NCI-H2171 (cell line): ENCODE results near the gene CD180.

Experiments used
- DNase-seq: peaks from one replicate; lab custom pipeline; 2025; lab: John Stamatoyannopoulos, UW

CD180 gene

DNA sequence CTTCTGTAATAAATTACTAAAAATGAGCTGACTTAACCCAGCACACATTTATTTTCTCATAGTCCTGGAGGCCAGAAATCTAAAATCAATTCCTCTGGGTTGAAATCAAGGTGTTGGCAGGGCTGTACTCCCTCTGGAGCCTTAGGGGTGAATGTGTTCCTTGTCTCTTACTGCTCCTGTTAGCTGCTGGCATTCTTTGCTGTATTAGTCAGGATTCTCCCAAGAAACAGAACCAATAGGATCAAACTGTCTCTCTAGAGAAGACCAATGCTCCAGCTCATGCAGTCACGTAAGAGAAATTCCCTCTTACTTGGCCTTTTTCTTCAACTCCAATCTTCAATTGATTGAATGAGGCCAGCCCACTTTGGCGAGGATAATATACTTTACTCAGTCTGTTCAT lies 15.3 kb upstream of the CD180 start:
- DNase-seq = no peak

DNA sequence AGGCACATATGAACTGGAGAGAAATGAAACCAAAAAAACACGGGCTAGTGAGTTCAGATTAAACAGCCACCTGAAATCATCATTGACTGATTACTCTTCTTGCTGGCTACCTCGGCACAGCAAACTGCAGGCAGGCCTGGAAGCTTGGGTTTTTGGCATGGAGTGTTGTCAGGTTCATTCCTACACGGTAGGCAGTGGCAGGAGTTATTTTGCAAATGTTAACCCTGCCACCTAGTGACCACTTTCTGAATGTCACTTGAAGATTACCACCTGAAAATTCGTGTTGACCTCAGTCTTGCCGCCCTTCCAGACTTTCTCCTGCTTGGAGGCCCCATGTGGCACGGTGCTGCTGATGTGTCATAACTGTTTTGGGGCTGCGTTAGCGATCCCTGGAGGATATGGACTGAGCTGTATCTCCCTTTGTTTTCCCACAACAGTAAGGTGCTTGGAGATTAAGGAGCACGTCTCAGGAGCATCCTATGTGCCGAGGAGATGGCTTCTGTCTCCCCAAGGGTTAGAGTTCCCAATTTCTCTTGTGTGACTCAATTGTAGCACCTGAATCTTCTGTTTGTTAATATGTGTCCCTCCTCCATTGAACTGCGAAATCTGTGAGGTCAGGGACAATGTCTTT lies 12.7 kb upstream of the CD180 start:
- DNase-seq = peak; percentile 30

DNA sequence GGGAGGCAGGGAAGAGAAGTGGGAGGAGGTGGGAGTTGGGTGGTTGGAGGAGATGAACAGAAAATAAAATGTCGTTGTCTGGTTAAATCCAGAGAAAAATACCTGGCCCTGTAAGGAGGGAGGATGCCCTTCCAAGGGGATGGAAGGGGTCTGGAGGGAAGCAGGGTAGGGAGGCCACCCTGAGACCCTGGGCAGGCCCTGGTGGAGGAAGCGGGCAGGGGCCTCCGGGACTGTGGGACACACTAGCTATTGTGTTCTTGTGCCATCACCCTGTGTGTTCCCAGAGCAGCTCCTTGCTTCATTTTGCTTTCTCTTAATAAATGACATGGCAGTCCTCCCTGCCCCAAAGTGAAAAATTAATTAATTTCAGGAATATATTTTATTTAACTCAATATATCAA lies 11.8 kb upstream of the CD180 start:
- no peak for DNase-seq

DNA sequence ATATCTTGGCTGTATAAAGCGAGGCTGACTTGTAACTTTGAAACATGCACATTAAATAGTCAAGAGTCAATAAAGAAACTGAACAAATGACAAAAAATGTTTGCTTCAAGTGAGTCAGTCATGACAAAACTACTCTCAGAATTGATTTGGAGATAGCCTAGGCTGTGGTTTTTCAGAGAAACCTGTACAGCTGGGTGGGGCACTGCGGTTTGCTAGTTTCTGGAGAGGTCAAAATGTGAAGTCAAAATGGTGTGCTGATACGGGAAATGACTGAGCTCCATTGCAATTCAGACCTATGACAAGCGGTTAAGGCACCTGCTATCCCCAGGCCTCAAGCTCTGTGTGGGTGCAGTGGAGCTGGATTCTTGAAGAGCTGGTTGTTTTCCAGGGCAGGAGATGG lies 10.3 kb upstream of the CD180 start:
- no peak for DNase-seq

DNA sequence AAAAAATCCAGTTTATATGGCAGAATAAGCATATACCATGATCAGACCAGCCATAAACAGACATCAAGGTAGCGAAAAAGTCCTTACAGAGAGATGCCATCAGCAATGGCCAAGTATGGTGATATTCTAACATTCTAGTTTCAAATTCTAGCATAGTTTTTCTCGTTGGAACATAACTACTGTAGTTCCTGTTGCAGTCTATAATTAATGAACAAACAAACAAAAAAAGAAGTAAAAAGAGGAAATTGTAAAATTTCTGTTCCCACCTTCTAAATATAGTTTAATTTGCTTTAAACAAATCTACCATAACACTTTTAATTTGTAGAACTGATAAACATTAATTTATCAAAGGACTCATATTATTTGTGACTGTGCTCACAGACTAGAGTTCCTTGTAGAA lies 9.9 kb upstream of the CD180 start:
- no peak for DNase-seq

DNA sequence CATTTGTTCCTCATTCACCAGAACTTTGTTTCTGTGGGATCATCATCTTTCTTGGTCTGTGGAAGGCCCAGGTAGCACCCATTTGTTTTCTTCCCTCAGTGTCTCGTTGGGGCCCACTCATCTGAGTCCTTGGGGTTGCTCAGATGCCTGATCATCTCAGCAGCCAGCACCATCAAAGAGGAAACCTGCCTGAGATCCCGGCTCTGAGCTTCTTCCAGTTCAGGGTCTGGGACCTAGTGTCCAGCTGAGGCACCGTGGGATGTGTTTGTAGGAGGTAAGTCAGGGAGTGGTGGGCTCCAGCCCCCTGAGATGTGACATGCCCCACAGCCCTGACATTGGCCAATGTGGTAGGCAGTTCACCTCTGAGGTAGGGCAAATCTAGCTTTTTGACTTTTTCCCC lies 9.4 kb upstream of the CD180 start:
- DNase-seq = no peak

DNA sequence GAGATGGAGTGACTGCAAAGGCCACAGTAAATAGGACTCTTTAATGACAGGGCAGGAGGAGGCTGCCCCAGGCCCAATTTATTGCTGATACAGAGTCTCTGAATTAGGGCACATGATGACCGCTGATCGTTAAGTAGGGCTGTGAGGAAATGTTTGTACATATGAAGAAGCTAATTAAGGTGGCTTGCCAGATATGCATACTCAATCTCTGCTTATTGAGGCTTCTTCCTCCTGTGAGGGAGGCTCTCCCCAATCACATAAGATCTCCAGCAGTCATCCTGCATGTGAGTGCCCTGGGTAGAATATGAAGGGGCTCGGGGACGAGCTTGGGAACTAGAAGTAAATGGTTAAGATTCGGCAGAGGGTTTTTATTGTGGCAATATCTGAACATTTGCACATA lies 8.2 kb upstream of the CD180 start:
- no peak for DNase-seq

DNA sequence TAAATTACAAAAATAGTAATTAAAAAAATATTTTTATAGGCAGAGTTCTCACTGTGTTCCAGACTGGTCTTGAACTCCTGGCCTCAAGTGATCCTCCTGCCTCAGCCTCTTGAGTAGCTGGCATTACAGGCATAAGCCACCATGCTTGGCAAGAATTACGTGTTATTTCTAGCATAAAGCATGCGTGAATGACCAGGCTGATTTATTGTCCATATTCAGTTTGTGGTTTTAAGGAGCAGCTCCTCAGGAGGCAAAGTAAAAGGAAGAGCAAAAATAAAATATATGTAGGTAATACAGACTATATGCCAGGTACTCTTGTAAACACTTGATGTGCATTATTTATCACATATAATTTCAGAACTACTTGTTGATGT lies 7.1 kb upstream of the CD180 start:
- no peak for DNase-seq

DNA sequence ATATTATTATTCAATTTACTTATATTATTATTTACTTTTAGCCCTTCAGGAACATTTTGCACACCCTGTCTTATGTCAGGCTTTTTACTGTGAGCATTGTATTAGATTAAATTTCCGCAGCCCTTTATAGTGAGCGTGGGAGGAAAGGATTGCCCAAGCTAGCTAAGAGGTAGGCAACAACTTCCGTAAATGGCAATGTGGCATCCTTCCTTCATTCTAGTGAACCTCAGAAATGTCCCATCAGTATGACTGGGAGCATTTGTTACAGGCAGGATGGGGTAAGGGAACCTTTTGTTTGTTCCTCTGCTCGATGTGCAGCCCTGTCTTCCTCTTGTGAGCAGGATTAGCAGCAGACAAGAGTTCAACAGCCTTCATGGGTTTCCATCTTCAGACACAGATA lies 6.2 kb upstream of the CD180 start:
- DNase-seq = no peak

DNA sequence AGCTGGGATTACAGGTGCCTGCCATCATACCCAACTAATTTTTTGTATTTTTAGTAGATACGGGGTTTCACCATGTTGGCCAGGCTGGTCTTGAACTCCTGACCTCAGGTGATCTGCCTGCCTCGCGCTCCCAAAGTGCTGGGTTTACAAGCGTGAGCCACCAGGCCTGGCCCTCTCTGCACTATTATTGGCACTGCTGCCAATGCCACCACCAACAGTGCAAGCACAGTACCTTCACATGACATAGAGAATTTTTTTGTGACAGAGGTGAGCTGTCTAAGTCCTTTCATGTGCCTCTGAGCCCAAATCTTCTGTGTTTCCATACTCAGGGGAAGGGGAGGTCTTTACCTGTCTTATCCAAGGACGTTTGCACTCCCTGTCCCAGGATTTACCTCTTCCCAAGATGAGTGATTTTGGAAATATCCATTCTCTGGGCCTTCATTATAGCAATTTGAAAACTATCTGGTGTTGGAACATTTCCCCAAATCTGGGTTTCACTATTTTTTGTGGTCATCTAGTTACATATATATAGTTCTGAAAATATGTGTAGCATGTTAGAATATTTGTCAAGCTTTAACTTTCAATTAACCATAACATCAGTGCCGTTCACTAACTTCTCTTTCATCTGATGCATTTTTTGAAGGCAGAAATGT lies 5.4 kb upstream of the CD180 start:
- no peak for DNase-seq

DNA sequence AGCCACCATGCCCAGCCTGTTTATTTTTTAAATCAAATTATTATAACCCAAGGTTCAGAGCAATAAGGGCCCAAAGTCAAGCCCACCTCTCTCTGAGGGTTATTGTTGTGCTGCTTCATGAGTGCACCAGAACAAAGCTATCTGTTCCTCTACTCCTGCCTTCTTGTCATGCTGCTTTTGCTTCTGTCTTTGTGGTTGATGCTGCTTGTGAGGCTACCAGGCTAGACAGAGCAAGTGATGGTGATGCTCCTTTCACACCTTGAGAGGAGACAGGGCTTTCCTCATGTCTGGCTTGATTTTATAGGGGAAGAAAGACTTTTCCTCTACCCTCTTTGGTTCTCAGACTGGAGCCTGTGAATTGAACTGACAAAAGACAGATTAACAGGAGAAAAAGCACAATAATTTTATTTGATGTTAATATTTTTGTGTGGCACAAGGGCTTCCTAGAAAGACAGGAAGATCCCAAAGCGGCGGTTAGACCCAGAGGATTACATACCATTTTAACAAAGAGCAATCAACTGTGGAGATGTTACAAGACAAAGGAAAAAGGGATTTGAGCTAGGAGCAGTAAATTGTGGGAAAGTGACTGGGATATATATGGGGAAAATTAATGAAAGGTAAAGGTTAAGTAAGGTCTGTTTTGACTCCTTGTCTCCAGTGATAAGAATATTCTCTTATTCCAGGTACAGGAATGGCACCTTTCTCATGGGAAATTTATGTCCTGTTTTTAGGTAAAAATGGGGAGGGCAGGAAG lies 4.4 kb upstream of the CD180 start:
- no peak for DNase-seq

DNA sequence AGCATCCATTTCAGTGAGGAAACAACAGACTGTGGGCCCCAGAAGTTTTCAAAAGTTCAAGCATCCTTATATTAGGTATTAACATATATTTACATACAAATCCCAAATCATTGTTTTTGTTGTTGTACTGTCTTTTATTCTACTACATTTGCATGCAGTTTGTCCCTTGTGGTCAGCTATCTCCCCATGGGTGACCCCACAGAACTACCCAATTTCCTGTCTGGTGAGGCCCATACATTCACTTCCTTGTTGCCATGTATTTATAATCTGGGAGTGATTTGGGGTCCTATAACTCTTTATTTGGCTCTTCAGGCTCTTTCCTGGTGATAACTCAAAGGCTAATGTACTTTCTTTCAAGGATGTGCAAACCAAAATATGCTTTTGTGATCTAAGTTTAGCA lies 3.3 kb upstream of the CD180 start:
- no peak for DNase-seq

DNA sequence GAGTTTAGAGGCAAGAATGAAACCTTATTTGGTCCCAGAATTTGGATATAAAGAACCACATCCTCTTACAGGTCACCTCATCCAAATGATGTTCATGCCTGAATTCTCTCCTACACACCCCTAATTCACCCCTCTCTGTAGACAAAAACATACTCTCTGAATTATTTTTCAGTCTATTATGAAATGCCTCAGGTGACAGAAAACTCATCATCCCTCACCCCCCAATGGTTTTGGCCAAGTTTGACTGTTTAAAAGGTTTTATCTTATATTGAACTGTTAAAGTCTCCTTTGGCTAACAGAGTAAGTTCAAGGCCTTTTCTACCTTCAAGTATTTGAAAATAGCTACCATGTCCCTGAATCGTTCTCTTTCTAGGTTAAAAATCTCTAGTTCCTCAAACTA lies 2.3 kb upstream of the CD180 start:
- no peak for DNase-seq

DNA sequence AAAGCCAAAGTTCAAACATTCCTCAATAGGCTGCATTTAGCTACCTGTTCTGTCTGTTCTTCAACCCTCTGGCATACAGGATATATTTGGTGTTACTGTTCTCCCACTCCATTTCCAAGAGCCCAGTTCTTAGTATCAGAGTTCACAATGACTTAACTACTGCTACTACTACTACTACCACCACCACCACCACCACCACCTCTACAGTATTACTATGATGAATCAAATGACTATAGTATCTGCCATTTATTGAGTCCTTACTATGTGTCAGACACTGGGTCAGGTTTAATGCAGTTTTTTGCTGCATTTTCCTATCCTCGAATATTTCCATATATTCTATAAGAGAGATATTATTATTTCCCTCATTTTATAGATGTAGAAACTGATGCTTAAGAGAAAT lies 937 bp upstream of the CD180 start:
- no peak for DNase-seq

DNA sequence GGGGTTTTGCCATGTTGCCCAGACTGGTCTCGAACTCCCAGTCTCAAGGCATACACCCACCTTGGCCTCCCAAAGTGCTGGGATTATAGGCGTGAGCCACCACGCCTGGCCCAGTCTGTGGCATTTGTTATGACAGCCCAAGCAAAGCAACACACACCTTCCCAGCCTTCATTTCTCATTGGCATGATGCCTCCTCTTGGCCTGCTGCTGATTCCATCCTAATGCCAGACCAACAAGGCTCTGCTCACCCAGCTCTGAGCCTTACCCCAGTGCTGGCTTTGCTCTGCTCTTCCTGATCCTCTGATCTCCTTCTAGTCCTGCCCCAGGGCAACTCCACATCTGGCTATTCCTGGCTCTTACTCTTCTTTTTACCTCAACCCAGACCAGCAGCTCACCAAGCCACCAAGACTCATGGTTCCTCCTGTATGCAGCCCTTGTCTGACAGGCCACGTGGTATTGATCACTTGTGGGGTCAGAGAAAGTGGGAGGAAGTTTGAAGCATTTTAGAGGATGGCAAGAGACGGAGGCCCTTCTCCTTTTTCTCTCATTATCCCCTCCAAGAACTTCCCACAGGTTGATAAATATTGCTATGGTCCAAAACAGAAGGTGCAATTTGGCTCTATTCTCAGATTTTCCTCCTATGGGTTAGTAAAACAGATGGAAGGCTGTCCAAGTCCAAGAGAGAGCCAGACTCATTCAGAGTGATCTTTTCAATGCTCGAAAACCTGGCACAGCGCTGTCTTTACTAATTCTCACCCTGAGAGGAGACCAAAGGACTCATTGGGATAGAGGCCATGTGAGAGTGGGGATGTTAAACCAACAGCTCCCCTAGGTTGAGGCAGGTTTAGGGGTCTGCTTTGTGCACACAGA lies 958 bp downstream of the CD180 start:
- DNase-seq = no peak

DNA sequence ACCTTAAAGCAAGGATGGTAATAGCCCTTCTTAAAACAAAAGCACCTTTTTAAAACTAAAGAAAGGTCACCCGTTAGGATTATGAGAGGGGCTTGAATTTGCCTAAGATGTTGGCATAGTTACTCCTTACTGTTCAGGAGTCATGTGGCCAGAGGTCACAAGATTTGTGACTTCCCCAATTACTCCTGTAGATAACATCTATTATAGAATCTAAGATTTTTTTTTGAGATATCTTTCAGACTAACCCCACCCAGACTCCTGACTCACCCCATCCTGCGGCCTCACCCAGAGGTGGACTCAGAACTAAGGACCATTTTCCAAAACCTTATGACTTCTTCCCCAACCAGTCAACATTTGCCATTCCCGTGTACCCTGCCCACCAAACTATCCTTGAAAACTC lies 2.4 kb downstream of the CD180 start:
- DNase-seq = no peak

DNA sequence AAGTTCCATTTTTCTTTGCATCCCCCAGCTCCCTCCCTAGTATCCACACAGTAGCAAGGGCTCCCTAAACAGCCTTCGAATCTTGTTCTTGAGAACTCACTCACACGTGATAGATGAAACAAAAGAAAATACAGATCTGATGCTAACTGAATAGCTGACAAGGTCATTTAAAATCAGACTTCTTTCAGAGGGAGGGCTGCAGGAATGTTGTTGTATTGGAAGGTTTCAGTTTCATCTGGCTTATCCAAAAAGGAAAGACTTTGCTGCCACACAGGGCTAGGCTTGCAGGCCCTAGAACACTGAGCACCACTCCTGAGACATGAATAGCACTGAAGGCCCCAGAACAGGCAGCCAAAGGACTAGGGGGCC lies 3.2 kb downstream of the CD180 start:
- DNase-seq = no peak

DNA sequence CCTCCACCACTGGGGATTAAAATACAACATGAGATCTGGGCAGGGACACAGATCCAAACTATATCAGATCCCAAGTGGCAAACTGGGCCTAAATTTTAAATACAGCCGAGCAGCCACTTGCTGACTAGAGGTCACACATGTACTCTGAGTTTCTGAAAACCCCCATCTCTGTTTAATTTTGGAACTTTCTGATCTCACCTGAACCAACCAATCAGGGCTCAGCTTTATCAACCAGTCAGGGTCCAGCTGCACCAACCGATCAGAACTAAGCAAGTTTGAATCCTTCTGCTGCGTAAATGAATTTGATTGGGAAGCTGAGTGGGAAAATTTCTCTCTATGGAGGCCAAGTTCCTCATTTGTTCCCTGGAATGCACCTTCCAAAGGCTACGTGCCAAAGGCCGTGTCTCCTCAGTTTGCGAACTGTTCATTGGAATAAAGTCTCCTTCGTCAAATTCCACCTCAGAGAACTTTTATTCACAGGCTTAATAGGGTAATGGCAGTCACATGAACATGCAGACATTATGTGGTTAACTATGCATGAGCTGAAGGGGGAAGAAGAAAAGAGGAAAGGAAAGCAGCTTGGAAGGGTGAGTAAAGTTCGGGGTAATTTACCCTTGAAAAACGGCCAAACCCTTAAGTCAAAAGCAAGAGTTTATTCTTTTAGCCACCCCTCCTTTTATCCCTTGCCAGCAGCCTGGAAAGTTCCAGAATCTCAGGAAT lies 3.7 kb downstream of the CD180 start:
- no peak for DNase-seq

DNA sequence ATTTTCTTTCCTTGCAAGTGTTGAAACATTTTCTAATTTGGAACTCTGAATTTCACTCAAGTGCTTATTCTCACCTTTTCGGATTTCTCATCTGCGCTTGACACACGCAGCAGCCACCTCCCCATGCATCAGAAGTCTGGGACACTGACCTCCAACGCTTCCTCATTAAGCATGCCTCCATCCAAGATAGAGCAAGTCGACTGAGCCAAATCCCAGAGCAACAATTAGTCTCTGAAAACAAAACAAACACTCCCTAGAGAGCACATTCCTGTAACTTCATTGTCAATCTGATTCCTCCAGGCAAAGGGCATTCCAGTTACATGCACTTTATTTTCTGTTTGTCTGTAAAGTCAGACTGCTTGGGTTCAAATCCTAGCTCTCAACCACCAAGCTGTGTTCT lies 5.7 kb downstream of the CD180 start:
- no peak for DNase-seq

DNA sequence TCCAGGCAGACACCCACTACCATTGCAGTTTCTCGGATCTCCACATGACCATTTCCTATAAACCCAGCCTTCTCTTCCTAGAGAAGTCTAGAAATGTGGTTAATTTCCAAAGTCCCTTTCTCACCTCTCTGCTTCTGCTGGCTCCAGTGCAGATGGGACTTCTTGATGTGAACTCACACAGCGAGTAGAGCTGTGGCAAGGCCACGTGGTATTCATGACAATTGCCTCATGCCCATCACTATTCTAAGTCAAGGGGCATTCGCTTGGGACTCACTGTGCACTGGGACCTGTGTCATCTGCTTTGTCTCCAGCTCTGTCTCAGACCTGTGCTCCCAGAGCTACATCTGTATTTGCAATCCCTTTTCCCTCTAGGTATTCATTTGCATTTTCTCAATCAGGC lies 6.2 kb downstream of the CD180 start:
- no peak for DNase-seq

DNA sequence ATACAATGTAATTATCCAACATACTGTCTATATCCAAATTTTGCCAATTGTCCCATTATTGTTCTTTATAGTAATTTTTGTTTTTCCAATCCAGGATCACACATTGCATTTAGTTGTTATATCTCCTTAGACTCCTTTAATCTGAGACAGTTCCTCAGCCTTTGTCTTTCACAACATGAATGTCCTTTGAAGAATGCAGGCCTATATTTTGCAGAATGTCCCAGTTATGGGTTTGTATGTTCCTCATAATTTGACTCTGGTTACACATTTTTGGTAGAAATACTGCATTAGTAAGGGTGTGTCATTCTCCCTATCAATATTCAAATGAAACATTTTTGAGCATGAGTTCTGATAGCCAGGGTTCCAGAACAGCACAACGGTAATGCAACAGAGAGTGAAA lies 6.7 kb downstream of the CD180 start:
- no peak for DNase-seq

DNA sequence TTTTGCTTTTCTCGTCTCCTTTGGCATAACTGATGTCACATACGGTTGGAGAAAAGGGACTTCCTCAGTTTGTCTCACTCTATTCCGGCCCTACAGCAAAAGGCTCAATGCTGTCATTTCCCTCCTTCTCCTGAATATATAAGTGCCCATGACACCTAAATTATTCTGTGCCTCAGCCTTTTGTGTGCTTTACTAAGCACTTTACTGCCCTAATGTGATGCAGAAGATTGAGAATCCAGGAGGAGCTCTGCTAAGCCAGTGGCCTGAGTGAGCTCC lies 7.6 kb downstream of the CD180 start:
- no peak for DNase-seq
